Loucy (cell line): ENCODE data around the gene GDF2.

Source experiments
- EZH2phosphoT487 ChIP-seq: fragments of 200-600 bp; IDR thresholded peaks from 2 replicates; pipeline ENCODE4 v1.6.1; 2018; ENCODE audit warnings: antibody characterized with exemption, mild to moderate bottlenecking, moderate library complexity, borderline replicate concordance
- TF ChIP-seq, protein P1 (sequence below): fragments of 200-600 bp; sonication (generic); conservative IDR thresholded peaks from 2 replicates; pipeline ENCODE4 v1.5.1; 2014; ENCODE audit warnings: mild to moderate bottlenecking, antibody characterized with exemption, low read length

GRCh38 chr10:47331491-47331890 lies 9.2 kb downstream of the GDF2 start:
- no peak for TF ChIP-seq EZH2phosphoT487
- TF ChIP-seq, protein P1, sequence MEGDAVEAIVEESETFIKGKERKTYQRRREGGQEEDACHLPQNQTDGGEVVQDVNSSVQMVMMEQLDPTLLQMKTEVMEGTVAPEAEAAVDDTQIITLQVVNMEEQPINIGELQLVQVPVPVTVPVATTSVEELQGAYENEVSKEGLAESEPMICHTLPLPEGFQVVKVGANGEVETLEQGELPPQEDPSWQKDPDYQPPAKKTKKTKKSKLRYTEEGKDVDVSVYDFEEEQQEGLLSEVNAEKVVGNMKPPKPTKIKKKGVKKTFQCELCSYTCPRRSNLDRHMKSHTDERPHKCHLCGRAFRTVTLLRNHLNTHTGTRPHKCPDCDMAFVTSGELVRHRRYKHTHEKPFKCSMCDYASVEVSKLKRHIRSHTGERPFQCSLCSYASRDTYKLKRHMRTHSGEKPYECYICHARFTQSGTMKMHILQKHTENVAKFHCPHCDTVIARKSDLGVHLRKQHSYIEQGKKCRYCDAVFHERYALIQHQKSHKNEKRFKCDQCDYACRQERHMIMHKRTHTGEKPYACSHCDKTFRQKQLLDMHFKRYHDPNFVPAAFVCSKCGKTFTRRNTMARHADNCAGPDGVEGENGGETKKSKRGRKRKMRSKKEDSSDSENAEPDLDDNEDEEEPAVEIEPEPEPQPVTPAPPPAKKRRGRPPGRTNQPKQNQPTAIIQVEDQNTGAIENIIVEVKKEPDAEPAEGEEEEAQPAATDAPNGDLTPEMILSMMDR: no peak
